GM21515 (cell line): ENCODE results near the gene IFI16.

Experiments
- ATAC-seq: cut with Tn5 transposase; IDR thresholded peaks from one replicate; pipeline ENCODE4 v1.9.1; 2021; ENCODE audit not compliant: unreplicated experiment

The IFI16 gene

GRCh38 chr1:159058751-159059150 lies 49.0 kb downstream of the IFI16 start:
- ATAC-seq, result no peak

DNA sequence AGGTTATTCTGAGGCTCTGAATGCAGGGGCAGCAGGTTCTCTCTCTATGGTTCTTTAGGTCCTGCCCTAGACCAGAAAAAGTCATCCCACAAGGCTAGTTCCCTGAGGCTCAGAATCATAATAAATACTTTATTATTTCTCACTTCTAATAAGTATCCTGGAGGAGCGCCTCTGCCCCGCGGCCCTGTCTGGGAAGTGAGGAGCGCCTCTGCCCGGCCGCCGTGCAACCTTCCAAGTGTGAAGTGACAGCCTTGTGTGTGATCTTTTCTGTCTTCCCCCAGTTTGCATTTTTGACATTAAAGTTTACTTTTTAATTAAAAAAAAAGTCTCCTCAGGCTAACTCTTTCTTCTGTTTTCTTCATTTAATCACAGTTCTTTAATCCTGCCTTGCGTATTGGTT lies 55.4 kb downstream of the IFI16 start:
- ATAC-seq, result no peak

GRCh38 chr1:159066108-159066507 lies 56.4 kb downstream of the IFI16 start:
- ATAC-seq, result no peak

GRCh38 chr1:159067699-159068621 lies 58.3 kb downstream of the IFI16 start:
- ATAC-seq, result peak; percentile 80

DNA sequence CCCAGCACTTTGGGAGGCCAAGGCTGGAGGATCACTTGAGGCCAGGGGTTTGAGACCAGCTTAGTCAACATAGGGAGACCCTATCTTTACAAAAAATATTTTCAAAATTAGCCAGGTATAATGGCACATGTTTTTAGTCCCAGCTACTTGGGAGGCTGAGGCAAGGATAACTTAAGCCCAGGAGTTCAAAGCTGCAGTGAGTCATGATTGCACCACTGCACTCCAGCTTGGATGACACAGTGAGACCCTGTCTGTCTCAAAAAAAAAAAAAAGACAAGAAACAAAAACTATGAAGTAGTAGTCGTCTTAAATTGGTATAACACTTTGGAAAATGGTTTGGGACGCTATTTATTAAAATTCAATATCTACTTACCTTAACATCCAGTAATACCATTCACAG lies 59.2 kb downstream of the IFI16 start:
- no peak for ATAC-seq

DNA sequence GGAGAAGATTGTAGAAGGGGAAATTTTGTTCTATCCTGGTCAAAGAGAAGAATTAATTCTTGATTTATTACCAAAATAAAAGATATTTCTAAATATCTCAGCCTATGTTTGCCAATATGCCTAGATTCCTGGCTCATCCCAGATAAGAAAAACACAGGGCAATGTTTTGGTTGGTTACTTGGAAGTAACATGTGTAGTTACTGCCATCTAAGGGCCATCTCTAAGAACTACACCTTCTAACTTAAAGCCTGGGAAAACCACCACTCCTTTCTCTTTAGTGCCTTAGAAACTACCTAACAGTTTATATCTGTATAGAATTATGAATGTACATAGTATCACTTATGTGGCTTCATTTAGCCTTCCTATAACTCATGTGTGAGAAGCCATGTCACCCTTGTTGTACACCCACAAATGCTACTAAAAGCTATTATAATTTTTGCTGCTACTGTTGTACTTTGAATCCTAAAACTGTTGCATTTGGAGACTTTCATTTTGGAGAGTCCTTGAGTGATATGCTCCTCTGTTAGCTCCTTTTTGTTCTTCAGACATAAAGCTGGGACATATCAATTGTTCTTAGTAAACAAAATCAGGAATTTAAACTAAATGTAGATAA lies 62.4 kb downstream of the IFI16 start:
- no peak for ATAC-seq

DNA sequence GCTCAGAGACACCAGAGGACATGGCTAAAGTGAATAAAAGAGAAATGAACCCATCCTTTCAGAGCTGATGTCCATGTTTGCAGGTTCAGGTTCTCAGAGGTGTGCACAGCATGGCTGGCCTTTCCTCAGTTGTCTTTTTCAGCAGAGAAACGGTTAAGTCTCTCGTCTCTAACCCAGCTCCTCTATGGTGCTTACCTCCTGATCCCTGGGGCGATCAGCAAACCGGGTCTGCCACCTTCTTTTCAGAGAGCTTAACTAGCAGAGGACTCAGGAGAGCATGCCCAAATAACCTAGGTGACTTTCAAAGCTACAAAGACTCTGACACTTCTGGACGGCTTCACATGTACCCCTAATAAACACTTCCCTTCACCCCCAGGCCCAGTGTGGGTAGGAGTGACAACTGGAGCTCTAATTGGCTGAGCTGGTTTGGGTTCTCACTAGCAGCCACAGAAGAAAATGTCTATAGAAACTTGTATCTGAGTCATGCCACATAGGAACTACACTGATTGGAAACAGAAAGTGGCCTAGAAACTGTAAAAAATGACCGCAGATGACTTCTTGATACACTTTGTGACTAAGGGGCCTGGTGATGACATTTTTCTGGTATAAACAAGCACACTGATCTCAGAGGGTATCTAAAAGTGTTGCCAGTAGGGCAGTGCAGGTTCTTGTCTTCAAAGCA lies 66.9 kb downstream of the IFI16 start, which contains the start of gene AIM2:
Gene AIM2, minus strand, starts transcription at position 329 of the 682 bp plus-strand sequence. CDS start 3,267 bp downstream, outside the sequence.
- ATAC-seq, result peak; percentile 91

DNA sequence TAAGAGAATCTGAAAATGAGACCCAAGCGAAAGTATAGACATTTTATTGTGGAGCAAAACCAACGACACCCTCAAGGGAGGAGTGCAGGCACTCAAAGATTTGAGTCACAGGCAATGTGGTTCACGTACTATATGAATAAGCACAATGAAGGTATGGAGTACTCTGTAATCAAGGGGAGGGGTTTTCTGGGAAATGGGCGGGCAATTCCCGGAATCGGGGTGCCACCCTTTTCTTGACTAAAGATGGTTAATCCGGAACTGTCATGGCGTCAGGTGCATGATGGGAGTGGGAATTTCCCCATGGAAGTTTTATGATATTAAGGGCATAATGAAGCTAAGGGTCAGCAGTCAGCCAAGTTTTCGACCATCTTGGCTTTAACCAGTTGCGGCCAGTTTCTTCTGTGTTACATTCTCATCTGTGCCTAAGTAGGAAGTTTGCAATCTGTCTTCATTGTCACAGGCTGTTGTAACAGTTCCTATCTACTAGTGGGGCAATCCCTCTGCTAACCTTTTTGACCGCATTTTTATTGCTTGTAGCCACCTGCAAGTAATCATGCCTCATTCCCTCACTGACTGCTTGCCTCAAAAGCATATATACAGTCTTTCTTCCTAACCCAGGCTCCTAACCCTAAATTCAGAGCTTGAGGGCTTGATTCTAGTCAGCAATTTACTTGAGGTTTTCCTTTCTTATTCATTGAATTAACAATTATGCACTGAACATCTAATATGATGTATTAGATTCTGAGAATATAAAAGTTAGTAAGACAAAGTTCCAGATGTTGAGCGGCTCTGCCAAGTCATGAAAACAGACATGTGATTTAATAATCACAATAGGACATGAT lies 67.6 kb downstream of the IFI16 start:
- ATAC-seq, result peak; percentile 60

DNA sequence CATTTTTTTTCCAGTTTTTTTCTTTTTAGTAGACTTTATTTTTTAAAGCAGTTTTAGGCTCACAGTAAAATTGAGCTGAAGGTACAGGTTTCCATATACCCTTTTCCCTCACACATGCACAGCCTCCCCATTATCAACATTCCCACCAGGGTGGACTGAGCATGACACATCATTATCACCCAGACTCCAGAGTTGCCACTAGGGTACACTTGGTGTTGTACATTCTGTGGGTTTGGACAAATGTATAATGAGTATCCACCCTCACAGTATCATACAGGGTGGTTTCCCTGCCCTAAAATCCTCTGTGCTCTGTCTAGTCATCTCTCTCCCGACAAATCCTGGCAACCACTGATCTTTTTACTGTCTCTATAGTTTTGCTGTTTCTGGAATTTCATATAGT lies 69.8 kb downstream of the IFI16 start:
- ATAC-seq, result no peak

GRCh38 chr1:159081626-159082025 lies 71.9 kb downstream of the IFI16 start:
- no peak for ATAC-seq

- no peak for ATAC-seq
These were observed 73.3 kb downstream of the IFI16 start for GRCh38 chr1:159083013-159083412.

- ATAC-seq, result no peak
These were observed 74.4 kb downstream of the IFI16 start for GRCh38 chr1:159084152-159084551.

DNA sequence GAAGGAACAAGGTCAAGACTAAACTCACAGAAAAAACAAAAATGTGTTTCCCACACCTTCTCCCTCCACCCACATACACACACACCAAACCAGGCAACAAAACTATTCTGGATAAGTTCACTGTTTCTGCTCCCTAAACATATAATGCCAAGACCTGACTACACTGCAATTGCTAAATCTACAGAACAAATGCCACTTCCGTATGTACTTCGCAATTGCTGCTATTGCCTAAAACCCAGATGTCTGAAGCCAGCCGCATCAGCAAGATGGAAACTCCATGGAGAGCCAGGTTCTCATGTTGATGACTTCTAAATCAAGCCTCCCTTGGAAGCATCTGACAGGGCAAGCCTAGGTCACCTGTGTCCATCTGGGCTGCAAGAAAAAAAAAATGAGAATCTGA lies 75.2 kb downstream of the IFI16 start:
- no peak for ATAC-seq

- ATAC-seq, result no peak
These were observed 78.3 kb downstream of the IFI16 start for GRCh38 chr1:159088050-159088449.

DNA sequence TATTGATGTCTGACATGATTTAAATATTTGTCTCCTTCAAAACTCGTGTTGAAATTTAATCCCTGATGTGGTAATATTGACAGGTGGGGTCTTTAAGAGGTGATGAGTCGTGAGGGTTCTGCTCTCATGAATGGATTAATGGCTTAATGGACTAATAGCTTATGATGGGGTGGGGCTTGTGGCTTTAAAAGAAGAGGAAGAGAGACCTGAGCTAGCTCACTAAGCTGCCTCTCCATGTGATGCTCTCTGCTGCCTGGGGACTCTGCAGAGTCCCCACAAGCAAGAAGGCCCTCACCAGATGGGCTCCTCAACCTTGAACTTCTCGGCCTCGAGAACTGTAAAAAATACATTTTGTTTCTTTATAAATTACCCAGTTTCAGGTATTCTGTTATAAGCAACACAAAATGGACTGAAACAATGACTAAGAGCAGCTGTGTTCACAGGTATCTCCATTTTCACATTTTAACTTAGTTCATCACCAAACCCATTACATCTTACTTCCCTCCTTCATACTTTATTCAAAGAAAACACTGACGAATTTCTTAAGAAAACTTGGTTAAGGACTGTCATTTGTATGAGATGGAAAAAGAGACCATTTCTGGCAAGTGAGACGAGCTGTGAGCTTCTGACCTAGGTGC lies 79.0 kb downstream of the IFI16 start:
- ATAC-seq, result peak; percentile 50

- no peak for ATAC-seq
These were observed 79.6 kb downstream of the IFI16 start for GRCh38 chr1:159089184-159089791.

DNA sequence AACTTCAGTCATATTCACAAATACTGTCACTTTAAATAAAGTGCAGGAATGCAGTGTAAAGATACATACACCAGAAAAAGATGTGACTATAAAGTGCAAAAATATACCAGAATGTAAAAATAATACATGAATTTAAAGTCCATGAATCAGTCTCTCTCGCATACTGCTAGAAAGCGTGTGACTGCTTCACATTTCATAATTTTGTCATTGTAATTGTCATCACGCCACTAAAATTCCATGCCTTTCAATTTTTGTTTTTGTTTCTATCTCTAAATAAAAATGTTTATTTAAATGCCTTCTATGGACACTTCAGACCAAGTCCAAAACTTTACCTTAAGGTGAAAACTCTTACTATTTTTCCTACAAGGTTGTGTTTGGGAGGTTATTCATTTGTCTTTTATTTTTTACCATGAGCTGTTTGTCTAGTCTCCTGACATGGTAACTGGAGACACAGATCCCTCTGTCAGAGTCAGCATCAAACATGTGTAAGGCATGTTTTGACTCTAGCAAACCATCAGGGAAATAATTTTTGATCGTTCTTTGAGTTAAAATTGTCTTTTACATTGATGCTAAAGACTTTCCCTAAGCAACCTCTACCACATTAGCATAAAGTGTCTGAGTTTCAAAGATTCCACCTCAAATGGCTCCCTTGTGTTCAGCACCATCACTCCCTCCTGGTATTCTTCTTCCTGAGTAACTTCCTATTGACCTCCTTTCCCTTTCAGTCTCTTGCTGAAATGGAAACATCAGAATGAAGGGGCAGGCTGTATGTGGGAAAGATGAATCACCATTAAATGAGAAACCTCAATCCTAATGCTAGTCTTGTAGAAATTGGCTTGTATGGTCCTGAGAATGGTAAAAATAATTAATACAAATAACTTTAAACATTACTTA lies 80.8 kb downstream of the IFI16 start:
- ATAC-seq, result no peak

- no peak for ATAC-seq
These were observed 81.5 kb downstream of the IFI16 start for GRCh38 chr1:159091180-159091560.

DNA sequence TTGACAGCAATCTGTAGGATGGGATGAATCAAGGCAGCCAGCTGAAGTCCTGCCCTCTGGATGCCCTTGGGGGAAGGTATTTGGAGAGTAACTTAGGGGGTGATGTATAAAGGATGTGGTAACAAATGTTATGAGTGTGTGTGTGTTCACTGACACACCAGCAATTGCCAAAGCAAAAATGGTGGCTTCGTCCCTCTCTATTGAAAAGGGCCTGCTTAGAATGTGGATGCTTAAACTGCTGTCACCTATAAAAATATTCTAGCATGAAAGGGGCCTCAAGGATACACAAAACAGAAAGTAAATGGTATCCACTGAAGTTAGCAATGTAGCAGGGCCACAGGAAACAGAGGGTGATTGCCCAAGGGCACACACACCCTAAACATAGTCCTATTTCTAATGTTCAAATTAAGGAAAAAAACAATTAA lies 81.9 kb downstream of the IFI16 start:
- ATAC-seq, result no peak
